ENCODE measurements around the gene EPB41L2.

EPB41L2 gene

GRCh38 chr6:130886966-130887365, 176.1 kb downstream of the EPB41L2 start:
- H3K9ac ChIP-seq (ENCODE audit: low read depth, low read length) = no peak overlapping the region
- no peaks in the 10 kb centered on the region for H3K9me3 ChIP-seq (ENCODE audit: control insufficient read depth, insufficient read depth, low read length)
- no peaks in the 10 kb centered on the region; the same call in 1 of the 2 replicates for H3K36me3 ChIP-seq (ENCODE audit: insufficient read depth, low read length)
- H3K4me1 ChIP-seq (ENCODE audit: insufficient read depth, low read length) = no peaks in the 10 kb centered on the region

- H3K9me3 ChIP-seq (ENCODE audit: control insufficient read depth, insufficient read depth, low read length) = no peaks in the 10 kb centered on the region
- no peaks in the 10 kb centered on the region for H3K4me1 ChIP-seq (ENCODE audit: insufficient read depth, low read length)
- H3K36me3 ChIP-seq (ENCODE audit: insufficient read depth, low read length) = no peaks in the 10 kb centered on the region; the same call in 1 of the 2 replicates
- H3K9ac ChIP-seq (ENCODE audit: low read depth, low read length) = no peak overlapping the region
These were observed 177.5 kb downstream of the EPB41L2 start for GRCh38 chr6:130885392-130886192.

DNA sequence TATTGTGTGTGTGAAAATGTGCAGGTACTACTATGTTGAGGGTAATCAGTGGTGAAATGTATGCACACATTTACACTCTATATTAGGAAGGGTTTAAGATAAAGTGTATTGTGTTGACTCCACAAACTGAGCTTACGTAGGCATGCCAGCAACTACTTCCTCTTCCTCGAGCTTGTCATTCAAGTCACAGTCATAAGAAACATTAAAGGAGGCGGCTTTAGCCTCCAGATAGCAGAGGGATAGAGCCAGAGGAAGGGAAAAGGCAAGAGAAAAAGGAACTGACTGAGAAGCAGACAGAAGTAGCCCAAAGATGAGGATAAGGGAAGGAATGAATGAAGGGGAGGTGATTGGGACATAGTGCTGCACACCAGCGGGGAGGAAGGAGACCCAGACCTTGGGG, 180.7 kb downstream of the EPB41L2 start:
- Histone ChIP-seq H3K4me1 (ENCODE audit: insufficient read depth, low read length) (no peaks in the 10 kb centered on the region), H3K9me3 (ENCODE audit: control insufficient read depth, insufficient read depth, low read length) (no peaks in the 10 kb centered on the region), H3K36me3 (ENCODE audit: insufficient read depth, low read length) (no peaks in the 10 kb centered on the region; the same call in 1 of the 2 replicates), H3K9ac (ENCODE audit: low read depth, low read length) (no peak overlapping the region)

GRCh38 chr6:130879826-130880225, 183.2 kb downstream of the EPB41L2 start:
- Histone ChIP-seq H3K9me3 (ENCODE audit: control insufficient read depth, insufficient read depth, low read length) (no peaks in the 10 kb centered on the region), H3K4me1 (ENCODE audit: insufficient read depth, low read length) (no peaks in the 10 kb centered on the region), H3K9ac (ENCODE audit: low read depth, low read length) (no peak overlapping the region), H3K36me3 (ENCODE audit: insufficient read depth, low read length) (no peaks in the 10 kb centered on the region; the same call in 1 of the 2 replicates)

GRCh38 chr6:130873746-130874145, 189.3 kb downstream of the EPB41L2 start:
- H3K9me3 ChIP-seq (ENCODE audit: control insufficient read depth, insufficient read depth, low read length) = no peaks in the 10 kb centered on the region
- no peaks in the 10 kb centered on the region for H3K4me1 ChIP-seq (ENCODE audit: insufficient read depth, low read length)
- H3K36me3 ChIP-seq (ENCODE audit: insufficient read depth, low read length) = no peaks in the 10 kb centered on the region
- H3K9ac ChIP-seq (ENCODE audit: low read depth, low read length) = no peak overlapping the region

- H3K36me3 ChIP-seq (ENCODE audit: insufficient read depth, low read length) = no peaks in the 10 kb centered on the region
- no peaks in the 10 kb centered on the region for H3K4me1 ChIP-seq (ENCODE audit: insufficient read depth, low read length)
- H3K9ac ChIP-seq (ENCODE audit: low read depth, low read length) = no peak overlapping the region
- H3K9me3 ChIP-seq (ENCODE audit: control insufficient read depth, insufficient read depth, low read length) = no peaks in the 10 kb centered on the region
These were observed 190.6 kb downstream of the EPB41L2 start for GRCh38 chr6:130872250-130873095.

DNA sequence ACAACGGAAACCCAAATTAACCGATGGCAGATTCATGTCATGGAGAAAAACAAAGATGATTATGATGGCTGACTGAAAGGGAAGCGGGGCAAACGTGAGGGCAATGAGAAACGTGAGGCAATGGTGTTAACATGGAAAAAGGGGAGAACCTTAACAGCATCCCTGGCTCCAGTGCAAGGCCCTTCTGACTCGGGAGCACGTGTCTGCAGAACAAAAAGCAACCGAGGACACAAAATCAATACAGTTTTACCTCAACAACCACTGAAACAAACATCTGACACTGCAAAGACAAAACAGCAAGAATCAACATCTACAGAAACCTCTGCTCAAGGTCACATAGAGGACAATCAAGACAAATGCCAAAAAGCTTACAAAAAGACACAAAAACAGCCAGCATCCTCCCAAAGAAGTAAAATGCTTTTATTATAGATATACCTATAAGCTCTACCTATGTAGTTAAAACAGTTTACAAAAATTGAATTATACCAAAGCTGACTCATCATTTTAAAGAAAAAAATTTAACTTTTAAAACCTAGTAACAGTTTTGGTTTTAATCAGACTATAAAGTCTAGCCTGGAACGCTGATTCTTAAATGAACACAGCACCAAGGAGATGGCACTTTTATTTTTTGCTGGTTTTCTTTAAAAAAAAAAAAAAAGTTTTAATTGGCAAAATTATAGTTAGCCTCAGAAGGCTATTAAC, 192.7 kb downstream of the EPB41L2 start:
- Histone ChIP-seq H3K4me1 (ENCODE audit: insufficient read depth, low read length) (no peaks in the 10 kb centered on the region), H3K9ac (ENCODE audit: low read depth, low read length) (no peak overlapping the region), H3K36me3 (ENCODE audit: insufficient read depth, low read length) (no peaks in the 10 kb centered on the region), H3K9me3 (ENCODE audit: control insufficient read depth, insufficient read depth, low read length) (no peaks in the 10 kb centered on the region)

DNA sequence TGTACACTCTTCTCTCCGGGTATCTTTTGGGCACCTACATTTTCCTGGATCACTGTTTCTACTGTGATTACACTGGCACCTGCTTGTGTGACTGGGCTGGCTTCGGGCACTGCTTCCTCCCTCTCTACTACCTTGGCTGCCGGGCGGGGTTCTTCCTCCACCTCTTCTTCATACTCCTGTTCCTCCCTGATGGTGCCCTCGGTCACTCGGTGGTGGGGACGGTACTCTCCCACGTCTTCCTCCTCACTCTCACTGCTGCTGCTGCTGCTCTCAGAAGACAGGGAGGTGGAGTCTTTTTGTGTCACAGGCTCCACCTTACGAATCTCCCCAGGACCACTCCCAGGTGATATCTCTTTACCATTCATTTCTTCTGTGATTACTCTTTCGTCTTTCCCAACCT, 193.4 kb downstream of the EPB41L2 start:
- Histone ChIP-seq H3K36me3 (ENCODE audit: insufficient read depth, low read length) (no peaks in the 10 kb centered on the region), H3K9ac (ENCODE audit: low read depth, low read length) (no peak overlapping the region), H3K4me1 (ENCODE audit: insufficient read depth, low read length) (no peaks in the 10 kb centered on the region), H3K9me3 (ENCODE audit: control insufficient read depth, insufficient read depth, low read length) (no peaks in the 10 kb centered on the region)

GRCh38 chr6:130865793-130866192, 197.3 kb downstream of the EPB41L2 start:
- Histone ChIP-seq H3K9me3 (ENCODE audit: control insufficient read depth, insufficient read depth, low read length) (no peaks in the 10 kb centered on the region), H3K4me1 (ENCODE audit: insufficient read depth, low read length) (no peaks in the 10 kb centered on the region), H3K9ac (ENCODE audit: low read depth, low read length) (no peak overlapping the region), H3K36me3 (ENCODE audit: insufficient read depth, low read length) (no peaks in the 10 kb centered on the region)

- H3K9ac ChIP-seq (ENCODE audit: low read depth, low read length) = no peak overlapping the region
- no peaks in the 10 kb centered on the region for H3K36me3 ChIP-seq (ENCODE audit: insufficient read depth, low read length)
- H3K9me3 ChIP-seq (ENCODE audit: control insufficient read depth, insufficient read depth, low read length) = no peaks in the 10 kb centered on the region
- no peaks in the 10 kb centered on the region for H3K4me1 ChIP-seq (ENCODE audit: insufficient read depth, low read length)
These were observed 198.7 kb downstream of the EPB41L2 start for GRCh38 chr6:130864344-130864743.

DNA sequence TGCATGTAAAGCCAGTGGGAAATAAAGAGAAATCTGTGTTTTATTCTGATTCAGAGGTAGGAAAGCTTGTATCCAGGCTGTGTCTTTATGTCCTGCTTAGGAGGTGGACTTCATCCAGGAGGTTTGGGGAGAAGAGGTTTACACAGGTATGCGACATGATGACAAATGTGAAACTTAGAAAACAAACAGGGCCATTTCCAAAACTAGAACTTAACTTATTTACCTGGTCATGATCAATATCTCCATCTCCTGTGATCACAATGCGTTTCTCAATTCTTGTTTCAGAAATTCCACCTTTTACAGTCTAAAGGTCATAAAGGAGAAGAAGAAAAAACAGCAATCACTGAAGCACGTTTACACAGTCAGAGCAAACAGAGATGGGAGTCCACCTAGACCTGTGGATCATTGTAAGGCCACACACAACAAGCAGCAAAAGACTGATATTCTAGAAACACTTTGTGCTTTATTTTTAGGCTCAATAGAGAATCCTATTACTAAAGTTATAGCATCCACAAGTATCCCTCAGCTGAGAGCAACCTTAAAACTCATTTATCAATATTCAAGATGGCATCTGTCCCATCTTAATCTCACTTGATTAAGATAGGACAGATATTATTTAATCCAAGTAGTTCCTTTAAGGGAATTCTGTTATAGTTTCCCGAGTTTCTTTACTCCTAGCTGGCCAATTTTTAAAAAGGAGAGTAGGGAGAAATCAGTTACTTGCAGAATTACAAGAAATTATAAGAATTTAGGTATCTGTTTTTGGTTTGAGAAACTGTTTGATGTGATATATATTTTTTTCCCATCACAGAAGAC, 199.4 kb downstream of the EPB41L2 start:
- Histone ChIP-seq H3K9me3 (ENCODE audit: control insufficient read depth, insufficient read depth, low read length) (no peaks in the 10 kb centered on the region), H3K4me1 (ENCODE audit: insufficient read depth, low read length) (no peaks in the 10 kb centered on the region), H3K9ac (ENCODE audit: low read depth, low read length) (no peak overlapping the region), H3K36me3 (ENCODE audit: insufficient read depth, low read length) (no peaks in the 10 kb centered on the region)

GRCh38 chr6:130862370-130862769, 200.7 kb downstream of the EPB41L2 start:
- Histone ChIP-seq H3K9ac (ENCODE audit: low read depth, low read length) (no peak overlapping the region), H3K4me1 (ENCODE audit: insufficient read depth, low read length) (peaks cover 8% of the 10 kb centered on the region; the same call in 1 of the 2 replicates), H3K9me3 (ENCODE audit: control insufficient read depth, insufficient read depth, low read length) (no peaks in the 10 kb centered on the region), H3K36me3 (ENCODE audit: insufficient read depth, low read length) (no peaks in the 10 kb centered on the region)

- H3K9ac ChIP-seq (ENCODE audit: low read depth, low read length) = no peak overlapping the region
- no peaks in the 10 kb centered on the region for H3K9me3 ChIP-seq (ENCODE audit: control insufficient read depth, insufficient read depth, low read length)
- no peaks in the 10 kb centered on the region for H3K36me3 ChIP-seq (ENCODE audit: insufficient read depth, low read length)
- H3K4me1 ChIP-seq (ENCODE audit: insufficient read depth, low read length) = peaks cover 8% of the 10 kb centered on the region; the same call in 1 of the 2 replicates
These were observed 203.7 kb downstream of the EPB41L2 start for GRCh38 chr6:130859161-130859867.

Data from ES-I3 (cell line).